GM19468 (cell line): Measurements from ENCODE around the gene ENTPD5.
"Not testable (repeated sequence)": the region's sequence is repeated elsewhere in the genome, so short reads cannot be mapped to it uniquely, and the experiment has no call there.

Experiments
- ATAC-seq: cut with Tn5 transposase; IDR thresholded peaks from one replicate; pipeline ENCODE4 v1.9.1; 2021; ENCODE audit warnings: mild to moderate bottlenecking, moderate library complexity, moderate number of reproducible peaks; ENCODE audit not compliant: unreplicated experiment; ENCODE audit errors: extremely low read depth

ENTPD5 gene

GRCh38 chr14:74008843-74009499 is 10.1 kb downstream of the ENTPD5 start:
- no peak for ATAC-seq

GRCh38 chr14:74005664-74006063 is 13.4 kb downstream of the ENTPD5 start:
- ATAC-seq, result not testable (repeated sequence)

GRCh38 chr14:73998726-73999125 is 20.4 kb downstream of the ENTPD5 start:
- no peak for ATAC-seq

- ATAC-seq, result no peak
Observed at GRCh38 chr14:73997944-73998447, 21.1 kb downstream of the ENTPD5 start.

GRCh38 chr14:73997108-73997943 is 21.8 kb downstream of the ENTPD5 start:
- no peak for ATAC-seq

- ATAC-seq, result no peak
Observed at GRCh38 chr14:73996731-73997107, 22.4 kb downstream of the ENTPD5 start.

GRCh38 chr14:73995977-73996378 is 23.1 kb downstream of the ENTPD5 start:
- ATAC-seq, result no peak

- ATAC-seq, result not testable (repeated sequence)
Observed at GRCh38 chr14:73994926-73995325, 24.2 kb downstream of the ENTPD5 start.

- ATAC-seq, result no peak
Observed at GRCh38 chr14:73991092-73991491, 28.0 kb downstream of the ENTPD5 start.

- ATAC-seq, result not testable (repeated sequence)
Observed at GRCh38 chr14:73988656-73989055, 30.4 kb downstream of the ENTPD5 start.

- no peak for ATAC-seq
Observed at GRCh38 chr14:73988065-73988464, 31.0 kb downstream of the ENTPD5 start.

GRCh38 chr14:73977896-73978295 is 41.2 kb downstream of the ENTPD5 start:
- no peak for ATAC-seq

GRCh38 chr14:73976125-73976524 is 43.0 kb downstream of the ENTPD5 start:
- no peak for ATAC-seq

GRCh38 chr14:73973497-73973896 is 45.6 kb downstream of the ENTPD5 start:
- ATAC-seq, result no peak

- ATAC-seq, result no peak
Observed at GRCh38 chr14:73968885-73969284, 50.2 kb downstream of the ENTPD5 start.

- ATAC-seq, result no peak
Observed at GRCh38 chr14:73965216-73965615, 53.9 kb downstream of the ENTPD5 start.

GRCh38 chr14:73961192-73961591 is 57.9 kb downstream of the ENTPD5 start:
- no peak for ATAC-seq

- no peak for ATAC-seq
Observed at GRCh38 chr14:73958591-73958990, 60.5 kb downstream of the ENTPD5 start.

GRCh38 chr14:73955674-73956073 is 63.4 kb downstream of the ENTPD5 start:
- no peak for ATAC-seq

- no peak for ATAC-seq
Observed at GRCh38 chr14:73953731-73954130, 65.4 kb downstream of the ENTPD5 start.
